Ishikawa (cell line): ENCODE data around the gene TNIK.

Experiments used
- CEBPB ChIP-seq: IDR thresholded peaks from 2 replicates; pipeline ENCODE4 v1.6.1; 2012
- CREB1 ChIP-seq: IDR thresholded peaks from 2 replicates; pipeline ENCODE4 v1.6.1; 2012; ENCODE audit warnings: low read depth
- EGR1 ChIP-seq: IDR thresholded peaks from 2 replicates; pipeline ENCODE4 v1.6.1; 2012
- EP300 ChIP-seq: IDR thresholded peaks from 2 replicates; pipeline ENCODE4 v1.6.1; 2012; ENCODE audit warnings: borderline replicate concordance
- FOXM1 ChIP-seq: IDR thresholded peaks from 2 replicates; pipeline ENCODE4 v1.6.1; 2012; ENCODE audit warnings: low read depth, borderline replicate concordance
- NFIC ChIP-seq: IDR thresholded peaks from 2 replicates; pipeline ENCODE4 v1.6.1; 2012
- RAD21 ChIP-seq: IDR thresholded peaks from 2 replicates; pipeline ENCODE4 v1.6.1; 2012; ENCODE audit warnings: low read depth
- TAF1 ChIP-seq: IDR thresholded peaks from 2 replicates; pipeline ENCODE4 v1.6.1; 2012; ENCODE audit warnings: low read depth, mild to moderate bottlenecking
- TCF12 ChIP-seq: IDR thresholded peaks from 2 replicates; pipeline ENCODE4 v1.6.1; 2012; ENCODE audit warnings: low read depth
- TEAD4 ChIP-seq: IDR thresholded peaks from 2 replicates; pipeline ENCODE4 v1.6.1; 2012
- YY1 ChIP-seq: IDR thresholded peaks from 2 replicates; pipeline ENCODE4 v1.6.1; 2012; ENCODE audit warnings: low read depth
- ZBTB7A ChIP-seq: IDR thresholded peaks from 2 replicates; pipeline ENCODE4 v1.6.1; 2012; ENCODE audit warnings: low read depth
- TF ChIP-seq, protein P1 (sequence below): IDR thresholded peaks from 2 replicates; pipeline ENCODE4 v1.6.1; 2012; ENCODE audit warnings: low read depth, mild to moderate bottlenecking
- TF ChIP-seq, protein P2 (sequence below): IDR thresholded peaks from 2 replicates; pipeline ENCODE4 v1.6.1; 2012
- TF ChIP-seq, protein P3 (sequence below): IDR thresholded peaks from 2 replicates; pipeline ENCODE4 v1.6.1; 2012

The TNIK gene

DNA sequence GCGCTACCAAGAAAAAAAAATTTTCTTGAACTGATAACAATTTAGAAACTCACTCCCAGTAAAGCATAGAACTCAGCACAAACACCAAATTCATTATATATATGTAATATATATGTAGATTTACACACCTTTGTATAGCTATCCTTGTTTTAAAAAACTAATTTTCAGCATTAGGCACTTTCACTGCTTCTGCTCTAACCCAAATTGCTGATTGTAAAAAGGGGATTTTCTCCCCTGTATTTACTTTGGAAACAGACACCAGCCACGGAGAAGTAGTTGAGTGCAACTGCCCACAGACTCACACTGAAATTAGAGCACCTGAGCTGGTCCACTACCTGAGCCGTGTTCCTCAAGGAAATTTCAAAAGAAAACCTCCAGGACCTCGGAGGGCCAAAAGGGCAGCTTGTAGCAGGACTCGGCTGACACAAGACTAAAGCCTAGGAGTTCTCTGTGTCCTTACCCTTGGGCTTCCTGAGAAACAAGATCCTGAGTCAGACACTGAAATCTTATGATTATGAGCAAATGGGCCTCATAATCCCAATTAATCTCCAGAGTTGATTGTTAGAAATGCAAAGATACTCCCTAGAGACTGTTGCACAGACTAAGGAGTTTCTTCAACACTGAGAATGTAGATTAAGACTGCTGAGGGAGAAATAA lies 106.0 kb downstream of the TNIK start:
- no peak for TF ChIP-seq FOXM1
- TF ChIP-seq TCF12, result no peak
- TF ChIP-seq TAF1, result no peak

DNA sequence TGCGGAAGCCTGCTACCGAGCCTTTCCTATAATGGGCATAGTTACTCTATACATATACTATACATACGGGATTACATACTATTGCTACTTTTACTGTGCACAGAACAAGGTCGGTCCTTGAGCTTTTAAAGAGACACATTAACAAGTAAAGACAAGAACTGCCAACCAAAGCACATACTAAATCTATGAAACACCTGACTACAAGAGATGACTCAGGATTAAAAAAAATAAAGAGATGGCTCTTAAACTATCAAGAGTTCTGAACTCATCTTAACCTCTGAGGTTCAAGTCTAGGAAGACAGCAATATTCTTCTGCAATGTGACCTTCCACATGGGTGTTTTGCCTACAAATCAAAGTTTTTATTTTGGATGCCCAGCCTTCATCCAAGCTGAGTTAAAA lies 106.8 kb downstream of the TNIK start:
- no peak for TF ChIP-seq EP300
- TF ChIP-seq TAF1, result no peak
- TF ChIP-seq FOXM1, result no peak
- no peak for TF ChIP-seq TCF12
- no peak for TF ChIP-seq TEAD4
- TF ChIP-seq YY1, result no peak
- TF ChIP-seq RAD21, result no peak

DNA sequence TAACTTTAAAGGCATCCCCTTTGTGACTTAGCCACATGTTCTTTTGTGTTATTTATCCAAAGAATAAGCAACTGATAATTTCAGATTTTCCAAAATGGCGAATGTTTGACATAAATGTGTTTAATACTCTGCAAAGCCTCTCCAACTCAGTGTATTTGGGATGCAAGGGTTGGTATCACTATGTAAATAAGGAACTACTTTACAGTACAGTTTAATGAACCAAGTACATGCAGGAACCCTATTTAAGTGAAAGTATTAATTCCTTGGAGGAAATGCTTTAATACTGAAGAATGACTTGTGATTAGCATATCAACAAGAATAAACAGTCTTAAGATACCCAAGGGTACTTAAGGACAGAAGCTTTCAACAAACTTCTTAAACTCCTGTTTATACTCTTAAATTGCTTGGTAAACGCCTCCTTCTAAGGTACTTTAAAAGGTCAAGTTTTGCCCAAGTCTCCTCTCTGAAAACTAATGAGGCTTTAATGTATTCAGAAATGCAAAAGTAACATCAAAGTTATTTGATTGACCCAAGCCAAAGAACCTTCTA lies 107.7 kb downstream of the TNIK start:
- TF ChIP-seq FOXM1 (no peak), EP300 (no peak), RAD21 (no peak), CREB1 (no peak), TEAD4 (no peak), TAF1 (no peak), TCF12 (no peak), EGR1 (no peak), YY1 (no peak), CEBPB (no peak)
- TF ChIP-seq, protein P1, sequence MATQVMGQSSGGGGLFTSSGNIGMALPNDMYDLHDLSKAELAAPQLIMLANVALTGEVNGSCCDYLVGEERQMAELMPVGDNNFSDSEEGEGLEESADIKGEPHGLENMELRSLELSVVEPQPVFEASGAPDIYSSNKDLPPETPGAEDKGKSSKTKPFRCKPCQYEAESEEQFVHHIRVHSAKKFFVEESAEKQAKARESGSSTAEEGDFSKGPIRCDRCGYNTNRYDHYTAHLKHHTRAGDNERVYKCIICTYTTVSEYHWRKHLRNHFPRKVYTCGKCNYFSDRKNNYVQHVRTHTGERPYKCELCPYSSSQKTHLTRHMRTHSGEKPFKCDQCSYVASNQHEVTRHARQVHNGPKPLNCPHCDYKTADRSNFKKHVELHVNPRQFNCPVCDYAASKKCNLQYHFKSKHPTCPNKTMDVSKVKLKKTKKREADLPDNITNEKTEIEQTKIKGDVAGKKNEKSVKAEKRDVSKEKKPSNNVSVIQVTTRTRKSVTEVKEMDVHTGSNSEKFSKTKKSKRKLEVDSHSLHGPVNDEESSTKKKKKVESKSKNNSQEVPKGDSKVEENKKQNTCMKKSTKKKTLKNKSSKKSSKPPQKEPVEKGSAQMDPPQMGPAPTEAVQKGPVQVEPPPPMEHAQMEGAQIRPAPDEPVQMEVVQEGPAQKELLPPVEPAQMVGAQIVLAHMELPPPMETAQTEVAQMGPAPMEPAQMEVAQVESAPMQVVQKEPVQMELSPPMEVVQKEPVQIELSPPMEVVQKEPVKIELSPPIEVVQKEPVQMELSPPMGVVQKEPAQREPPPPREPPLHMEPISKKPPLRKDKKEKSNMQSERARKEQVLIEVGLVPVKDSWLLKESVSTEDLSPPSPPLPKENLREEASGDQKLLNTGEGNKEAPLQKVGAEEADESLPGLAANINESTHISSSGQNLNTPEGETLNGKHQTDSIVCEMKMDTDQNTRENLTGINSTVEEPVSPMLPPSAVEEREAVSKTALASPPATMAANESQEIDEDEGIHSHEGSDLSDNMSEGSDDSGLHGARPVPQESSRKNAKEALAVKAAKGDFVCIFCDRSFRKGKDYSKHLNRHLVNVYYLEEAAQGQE, result no peak
- TF ChIP-seq, protein P2, sequence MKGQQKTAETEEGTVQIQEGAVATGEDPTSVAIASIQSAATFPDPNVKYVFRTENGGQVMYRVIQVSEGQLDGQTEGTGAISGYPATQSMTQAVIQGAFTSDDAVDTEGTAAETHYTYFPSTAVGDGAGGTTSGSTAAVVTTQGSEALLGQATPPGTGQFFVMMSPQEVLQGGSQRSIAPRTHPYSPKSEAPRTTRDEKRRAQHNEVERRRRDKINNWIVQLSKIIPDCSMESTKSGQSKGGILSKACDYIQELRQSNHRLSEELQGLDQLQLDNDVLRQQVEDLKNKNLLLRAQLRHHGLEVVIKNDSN, result no peak
- TF ChIP-seq, protein P3, sequence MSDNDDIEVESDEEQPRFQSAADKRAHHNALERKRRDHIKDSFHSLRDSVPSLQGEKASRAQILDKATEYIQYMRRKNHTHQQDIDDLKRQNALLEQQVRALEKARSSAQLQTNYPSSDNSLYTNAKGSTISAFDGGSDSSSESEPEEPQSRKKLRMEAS, result no peak

DNA sequence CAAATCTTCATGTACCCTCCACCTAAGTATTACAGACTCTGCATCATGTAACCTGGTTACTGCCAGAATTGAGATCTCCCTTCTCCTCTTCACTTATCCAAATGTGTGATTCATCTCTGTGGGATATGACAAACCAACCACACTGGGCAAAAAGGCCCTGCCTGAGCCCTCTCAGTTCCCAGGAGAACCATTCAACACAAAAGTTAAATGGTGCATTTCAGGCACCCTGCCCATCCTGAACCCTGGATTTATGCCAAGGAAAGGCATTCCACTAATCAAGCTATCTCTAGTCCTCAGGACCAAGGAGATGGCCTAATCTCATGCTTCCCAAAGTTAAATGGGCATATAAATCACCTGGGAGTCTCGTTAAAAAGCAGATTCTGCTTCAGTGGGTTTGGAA lies 108.5 kb downstream of the TNIK start:
- no peak for TF ChIP-seq TAF1
- TF ChIP-seq, protein P3, result no peak
- no peak for TF ChIP-seq NFIC
- no peak for TF ChIP-seq ZBTB7A
- TF ChIP-seq EP300, result no peak
- no peak for TF ChIP-seq TEAD4

DNA sequence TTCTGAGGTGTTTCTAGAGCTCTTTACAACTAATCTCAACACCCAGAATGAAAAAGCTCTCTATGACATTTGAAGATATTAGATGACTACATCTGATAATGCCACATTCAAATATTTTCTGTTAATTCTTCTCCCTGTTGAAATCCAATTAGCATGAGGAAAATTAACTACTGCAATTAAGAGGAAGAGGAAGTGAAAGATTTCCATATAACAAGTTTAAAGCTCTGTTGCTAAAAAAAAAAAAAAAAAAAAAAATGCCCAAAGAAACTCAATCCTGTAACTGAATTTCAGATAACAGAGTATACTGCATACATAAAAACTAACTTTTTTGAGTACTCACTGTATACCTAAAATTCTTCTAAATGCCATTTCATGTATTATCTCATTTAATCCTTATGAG lies 109.8 kb downstream of the TNIK start:
- TF ChIP-seq FOXM1, result no peak
- TF ChIP-seq, protein P1, result no peak

DNA sequence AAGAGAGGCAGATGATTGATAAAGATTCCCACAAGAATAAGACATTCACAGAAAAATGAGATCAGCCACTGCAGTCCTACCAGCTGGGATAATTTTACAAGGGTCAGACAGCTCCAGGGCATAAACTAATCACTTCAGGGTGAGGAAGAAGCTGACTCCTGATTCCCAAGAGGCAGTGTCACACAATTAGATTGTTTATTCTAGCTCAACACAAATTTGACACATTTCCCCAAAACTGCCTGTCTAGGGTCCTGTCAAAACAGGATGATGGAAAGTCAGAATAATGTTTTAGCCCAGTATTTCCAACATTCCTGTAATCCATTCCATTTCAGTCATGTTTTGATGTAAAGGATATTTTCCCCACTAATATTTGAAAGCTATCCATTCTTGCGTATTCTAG lies 110.8 kb downstream of the TNIK start:
- TF ChIP-seq RAD21 (no peak), FOXM1 (no peak), TCF12 (no peak), CREB1 (no peak), CEBPB (no peak), TEAD4 (no peak), EP300 (no peak), EGR1 (no peak), ZBTB7A (no peak)
- TF ChIP-seq, protein P2, result no peak
- TF ChIP-seq, protein P1, result no peak
